Measurements from ENCODE around the gene TRIM51. TPM values are rescaled to one million over a fixed set of nuclear protein-coding genes. Genes with fewer than 3 reads are reported as not detected.

TRIM51 gene
- total RNA-seq, 1 experiment from 2014 or later = not detected

GRCh38 chr11:55895216-55895615 is 12.1 kb downstream of the TRIM51 start:
- H3K27me3 Mint-ChIP-seq (ENCODE audit: insufficient read depth, unreplicated experiment) = no peaks in the 10 kb centered on the region
- ChIA-PET CTCF (no interaction called here), POLR2A (no interaction called here)
- no peak for DNase-seq (ENCODE audit: unreplicated experiment)
- H3K9me3 Mint-ChIP-seq (ENCODE audit: unreplicated experiment) = peaks cover 28% of the 10 kb centered on the region
- no peak for TF ChIP-seq CTCF (IDR thresholded peaks at IDR 0.05; ENCODE audit: unreplicated experiment)
- H3K27ac Mint-ChIP-seq (ENCODE audit: low read depth, unreplicated experiment) = no peak overlapping the region
- intact Hi-C loops (cut with micrococcal nuclease) = no loop called here
- no TSS peak for BruUV-seq (replicated peaks)
- no peak overlapping the region for H3K4me3 Mint-ChIP-seq (ENCODE audit: unreplicated experiment)
- H3K4me1 Mint-ChIP-seq (ENCODE audit: insufficient read depth, unreplicated experiment) = no peaks in the 10 kb centered on the region
- H3K36me3 Mint-ChIP-seq (ENCODE audit: insufficient read depth, unreplicated experiment) = no peaks in the 10 kb centered on the region

- Mint-ChIP-seq H3K4me1 (ENCODE audit: insufficient read depth, unreplicated experiment) (no peaks in the 10 kb centered on the region), H3K27me3 (ENCODE audit: insufficient read depth, unreplicated experiment) (no peaks in the 10 kb centered on the region), H3K4me3 (ENCODE audit: unreplicated experiment) (no peak overlapping the region), H3K36me3 (ENCODE audit: insufficient read depth, unreplicated experiment) (no peaks in the 10 kb centered on the region), H3K9me3 (ENCODE audit: unreplicated experiment) (peaks cover 21% of the 10 kb centered on the region), H3K27ac (ENCODE audit: low read depth, unreplicated experiment) (no peak overlapping the region)
- no peak for DNase-seq (ENCODE audit: unreplicated experiment)
- ChIA-PET CTCF (no interaction called here), POLR2A (no interaction called here)
- no peak for TF ChIP-seq CTCF (IDR thresholded peaks at IDR 0.05; ENCODE audit: unreplicated experiment)
- no TSS peak for BruUV-seq (replicated peaks)
- intact Hi-C loops (cut with micrococcal nuclease) = no loop called here
Observed at GRCh38 chr11:55902308-55902707, 19.2 kb downstream of the TRIM51 start.

- no TSS peak for BruUV-seq (replicated peaks)
- no peaks in the 10 kb centered on the region for H3K36me3 Mint-ChIP-seq (ENCODE audit: insufficient read depth, unreplicated experiment)
- no peak within 1 kb of the TSS for H3K4me3 Mint-ChIP-seq (ENCODE audit: unreplicated experiment)
- H3K27ac Mint-ChIP-seq (ENCODE audit: low read depth, unreplicated experiment) = no peak within 1 kb of the TSS
- POLR2A ChIA-PET = no interaction called here
- no peaks in the 10 kb centered on the region for H3K4me1 Mint-ChIP-seq (ENCODE audit: insufficient read depth, unreplicated experiment)
- CTCF ChIA-PET = no interaction called here
- H3K27me3 Mint-ChIP-seq (ENCODE audit: insufficient read depth, unreplicated experiment) = no peaks in the 10 kb centered on the region
- no peak for DNase-seq (ENCODE audit: unreplicated experiment)
- intact Hi-C loops (cut with micrococcal nuclease) = no loop called here
- no peak for TF ChIP-seq CTCF (IDR thresholded peaks at IDR 0.05; ENCODE audit: unreplicated experiment)
- peaks cover 17% of the 10 kb centered on the region for H3K9me3 Mint-ChIP-seq (ENCODE audit: unreplicated experiment)
Observed at GRCh38 chr11:55914482-55914881, 31.4 kb downstream of the TRIM51 start, which contains the start of gene OR5W2. TSS of gene OR5W2 (minus strand) at chr11:55914582. CDS start at chr11:55914582, 0 bp downstream.

GRCh38 chr11:55920537-55920936 is 37.4 kb downstream of the TRIM51 start:
- Mint-ChIP-seq H3K9me3 (ENCODE audit: unreplicated experiment) (peaks cover 19% of the 10 kb centered on the region), H3K27me3 (ENCODE audit: insufficient read depth, unreplicated experiment) (no peaks in the 10 kb centered on the region), H3K36me3 (ENCODE audit: insufficient read depth, unreplicated experiment) (no peaks in the 10 kb centered on the region), H3K4me1 (ENCODE audit: insufficient read depth, unreplicated experiment) (no peaks in the 10 kb centered on the region), H3K27ac (ENCODE audit: low read depth, unreplicated experiment) (no peak overlapping the region), H3K4me3 (ENCODE audit: unreplicated experiment) (no peak overlapping the region)
- ChIA-PET POLR2A (no interaction called here), CTCF (no interaction called here)
- BruUV-seq (replicated peaks) = no TSS peak
- intact Hi-C loops (cut with micrococcal nuclease) = no loop called here
- DNase-seq (ENCODE audit: unreplicated experiment) = no peak
- TF ChIP-seq CTCF (IDR thresholded peaks at IDR 0.05; ENCODE audit: unreplicated experiment) = no peak
